Renal cortex interstitium (tissue), 11 donors: Measurements from ENCODE around the gene HORMAD2. TPM values are rescaled to one million over a fixed set of nuclear protein-coding genes. Genes with fewer than 3 reads are reported as not detected.
A peak's percentile ranks its signal among the peaks of the same experiment; 100 is the strongest.

Experiments
- DNase-seq, 11 donors: peaks; one replicate each; pipeline ENCODE4 v3.0.0-alpha.2; 2013; ENCODE audit warnings: low read depth in 9 of 11, low spot score in 4 of 11; ENCODE audit errors: extremely low read depth in 1 of 11
- polyA plus RNA-seq, 3 donors: library from polyadenylated mRNA; unstranded; fragments of 120-200 nt; gene quantifications; one replicate each; pipeline ENCODE4 v1.2.1, GENCODE V29; 2013; ENCODE audit not compliant: insufficient read length in 3 of 3

Gene HORMAD2
- polyA plus RNA-seq, 3 donors: 0.10 TPM; not detected in 2

GRCh38 chr22:30143265-30143664 lies 63.0 kb downstream of the HORMAD2 start:
- no peak for DNase-seq

- DNase-seq: no peak
Measured at GRCh38 chr22:30144391-30144790, 64.1 kb downstream of the HORMAD2 start.

GRCh38 chr22:30150212-30150611 lies 69.9 kb downstream of the HORMAD2 start:
- no peak for DNase-seq

- no peak for DNase-seq
Measured at GRCh38 chr22:30158277-30158676, 78.0 kb downstream of the HORMAD2 start.

- DNase-seq: no peak
Measured at GRCh38 chr22:30158744-30159500, 78.7 kb downstream of the HORMAD2 start.

- DNase-seq: peak in 6 of 11 donors; percentile 19 to 50 (median 31)
Measured at GRCh38 chr22:30159561-30160353, 79.5 kb downstream of the HORMAD2 start.

- no peak for DNase-seq
Measured at GRCh38 chr22:30161051-30161469, 80.8 kb downstream of the HORMAD2 start.

GRCh38 chr22:30167296-30167695 lies 87.0 kb downstream of the HORMAD2 start:
- no peak for DNase-seq

- no peak for DNase-seq
Measured at GRCh38 chr22:30167734-30168133, 87.5 kb downstream of the HORMAD2 start.

GRCh38 chr22:30169002-30169401 lies 88.7 kb downstream of the HORMAD2 start:
- no peak for DNase-seq

GRCh38 chr22:30170129-30170528 lies 89.9 kb downstream of the HORMAD2 start:
- DNase-seq: no peak

- no peak for DNase-seq
Measured at GRCh38 chr22:30171008-30171407, 90.7 kb downstream of the HORMAD2 start.

- DNase-seq: no peak
Measured at GRCh38 chr22:30175690-30176288, 95.5 kb downstream of the HORMAD2 start.

GRCh38 chr22:30176431-30176830 lies 96.2 kb downstream of the HORMAD2 start:
- DNase-seq: no peak

GRCh38 chr22:30178181-30179126 lies 98.2 kb downstream of the HORMAD2 start:
- DNase-seq: no peak

- DNase-seq: no peak
Measured at GRCh38 chr22:30180616-30181015, 100.4 kb downstream of the HORMAD2 start.

GRCh38 chr22:30181459-30182349 lies 101.4 kb downstream of the HORMAD2 start:
- DNase-seq: no peak

- DNase-seq: no peak
Measured at GRCh38 chr22:30182350-30182745, 102.1 kb downstream of the HORMAD2 start.
